Lower leg skin (tissue), 4 donors: ENCODE data around the gene CCR5AS.
"Not testable (repeated sequence)": the region's sequence is repeated elsewhere in the genome, so short reads cannot be mapped to it uniquely, and the experiment has no call there.

Source experiments
- DNase-seq, 2 donors: peaks; one replicate each; pipeline ENCODE4 v3.0.0-alpha.2; 2019; ENCODE audit warnings: low spot score in 2 of 2
- H3K4me3 ChIP-seq: fragments of 200-600 bp; sonication (generic); 2 replicates; pipeline ENCODE4 v1.5.1; 2017; ENCODE audit warnings: mild to moderate bottlenecking, low read depth; ENCODE audit not compliant: poor library complexity, severe bottlenecking
- POLR2A ChIP-seq, 2 donors: fragments of 450-650 bp; IDR thresholded peaks; one replicate each; pipeline ENCODE4 v1.6.1; 2016 to 2017; ENCODE audit warnings: antibody characterized with exemption in 2 of 2, mild to moderate bottlenecking in 1 of 2, moderate library complexity in 1 of 2
- WGBS, 2 donors: methylation state at CpG; one replicate each; pipeline ENCODE4 v1.1.5; 2018; 5-methylcytosine and 5-hydroxymethylcytosine counted together
- intact Hi-C: fragments of 100-400 bp; cut with DNase I; formaldehyde crosslinking; loops from one replicate; pipeline ENCODE4 v1.15.0; 2023; ENCODE audit warnings: low total_unique reads
- TF ChIP-seq, protein P1 (sequence below), 3 donors: fragments of 450-650 bp; IDR thresholded peaks; one replicate each; pipeline ENCODE4 v1.5.1; 2016; ENCODE audit warnings: antibody characterized with exemption in 3 of 3, mild to moderate bottlenecking in 3 of 3, moderate library complexity in 2 of 3

Gene CCR5AS

GRCh38 chr3:46397111-46397510, 9.8 kb downstream of the CCR5AS start:
- no peak for DNase-seq
- TF ChIP-seq, protein P1, sequence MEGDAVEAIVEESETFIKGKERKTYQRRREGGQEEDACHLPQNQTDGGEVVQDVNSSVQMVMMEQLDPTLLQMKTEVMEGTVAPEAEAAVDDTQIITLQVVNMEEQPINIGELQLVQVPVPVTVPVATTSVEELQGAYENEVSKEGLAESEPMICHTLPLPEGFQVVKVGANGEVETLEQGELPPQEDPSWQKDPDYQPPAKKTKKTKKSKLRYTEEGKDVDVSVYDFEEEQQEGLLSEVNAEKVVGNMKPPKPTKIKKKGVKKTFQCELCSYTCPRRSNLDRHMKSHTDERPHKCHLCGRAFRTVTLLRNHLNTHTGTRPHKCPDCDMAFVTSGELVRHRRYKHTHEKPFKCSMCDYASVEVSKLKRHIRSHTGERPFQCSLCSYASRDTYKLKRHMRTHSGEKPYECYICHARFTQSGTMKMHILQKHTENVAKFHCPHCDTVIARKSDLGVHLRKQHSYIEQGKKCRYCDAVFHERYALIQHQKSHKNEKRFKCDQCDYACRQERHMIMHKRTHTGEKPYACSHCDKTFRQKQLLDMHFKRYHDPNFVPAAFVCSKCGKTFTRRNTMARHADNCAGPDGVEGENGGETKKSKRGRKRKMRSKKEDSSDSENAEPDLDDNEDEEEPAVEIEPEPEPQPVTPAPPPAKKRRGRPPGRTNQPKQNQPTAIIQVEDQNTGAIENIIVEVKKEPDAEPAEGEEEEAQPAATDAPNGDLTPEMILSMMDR (IDR thresholded peaks at IDR 0.05): no peak
- no peak for TF ChIP-seq POLR2A (IDR thresholded peaks at IDR 0.05)
- no peak overlapping the region for H3K4me3 ChIP-seq
- intact Hi-C loops: no loop called here
- WGBS, 2 donors: 60 to 72% methylated on average over 7 of the region's 7 CpGs

- intact Hi-C loops: no loop called here
- DNase-seq: peak in 1 of 2 donors; percentile 60
- WGBS, 2 donors: 71 to 80% methylated on average over 6 of the region's 6 CpGs
- TF ChIP-seq, protein P1 (IDR thresholded peaks at IDR 0.05): no peak
- TF ChIP-seq POLR2A (IDR thresholded peaks at IDR 0.05): no peak
- H3K4me3 ChIP-seq: no peak overlapping the region
Observed at GRCh38 chr3:46395766-46396530, 10.9 kb downstream of the CCR5AS start.

GRCh38 chr3:46395210-46395661, 11.6 kb downstream of the CCR5AS start:
- intact Hi-C loops: no loop called here
- WGBS, 2 donors: 81 to 83% methylated on average over 6 of the region's 6 CpGs
- no peak overlapping the region for H3K4me3 ChIP-seq
- peak in 1 of 2 donors; percentile 66 for DNase-seq
- TF ChIP-seq, protein P1 (IDR thresholded peaks at IDR 0.05): no peak
- no peak for TF ChIP-seq POLR2A (IDR thresholded peaks at IDR 0.05)

GRCh38 chr3:46393554-46394434, 13.1 kb downstream of the CCR5AS start:
- peak in 1 of 2 donors; percentile 45 for DNase-seq
- intact Hi-C loops: no loop called here
- no peak overlapping the region for H3K4me3 ChIP-seq
- 75 to 77% methylated on average over 8 of the region's 8 CpGs for WGBS, 2 donors
- TF ChIP-seq, protein P1 (IDR thresholded peaks at IDR 0.05): no peak
- no peak for TF ChIP-seq POLR2A (IDR thresholded peaks at IDR 0.05)

DNA sequence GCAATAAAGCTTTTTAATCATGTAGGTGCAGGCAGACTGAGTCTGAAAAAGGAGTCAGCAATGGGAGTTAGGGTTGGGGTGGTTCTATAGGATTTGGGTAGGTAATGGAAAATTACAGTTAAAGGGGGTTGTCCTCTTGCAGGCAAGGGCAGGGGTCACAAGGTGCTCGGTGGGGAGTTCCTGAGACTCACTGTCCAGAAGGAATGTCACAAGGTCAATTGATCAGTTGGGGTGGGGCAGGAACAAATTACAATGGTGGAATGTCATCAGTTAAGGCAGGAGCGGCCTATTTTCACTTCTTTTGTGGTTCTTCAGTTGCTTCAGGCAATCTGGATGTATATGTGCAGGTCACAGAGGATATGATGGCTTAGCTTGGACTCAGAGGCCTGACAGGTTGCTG, 13.9 kb downstream of the CCR5AS start:
- H3K4me3 ChIP-seq: no peak overlapping the region
- intact Hi-C loops: no loop called here
- no peak for TF ChIP-seq POLR2A (IDR thresholded peaks at IDR 0.05)
- TF ChIP-seq, protein P1 (IDR thresholded peaks at IDR 0.05): no peak
- 73 to 75% methylated on average over 2 of the region's 2 CpGs for WGBS, 2 donors
- DNase-seq: peak in 1 of 2 donors; percentile 52

DNA sequence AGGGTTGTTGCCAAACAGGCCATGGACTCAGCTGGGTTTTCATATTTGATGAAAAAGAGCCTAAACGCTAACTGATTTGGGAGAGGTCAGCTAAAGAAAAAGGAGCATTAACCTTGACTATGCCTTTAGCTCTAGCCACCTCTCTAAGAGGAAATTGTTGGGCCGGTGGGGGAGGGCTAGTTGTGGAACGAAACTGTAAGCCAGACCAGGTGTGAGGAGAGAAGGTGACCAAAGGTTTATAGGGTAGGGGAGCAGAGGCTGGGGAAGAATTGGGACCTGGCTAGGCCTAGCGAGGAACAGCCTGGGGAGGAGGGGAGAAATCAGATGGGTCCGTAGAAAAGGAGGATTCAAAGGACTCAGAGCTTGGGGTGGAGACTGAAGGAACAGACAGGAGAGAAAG, 15.3 kb downstream of the CCR5AS start:
- DNase-seq: peak in 1 of 2 donors; percentile 54
- WGBS, 2 donors: 89 to 92% methylated on average over 5 of the region's 5 CpGs
- intact Hi-C loops, H3K4me3 ChIP-seq: not testable (repeated sequence)
